Loucy (cell line): ENCODE results near the gene IFNLR1.

Experiments used
- CTCF ChIP-seq: fragments of 200-600 bp; sonication (generic); conservative IDR thresholded peaks from 2 replicates; pipeline ENCODE4 v1.5.1; 2014; ENCODE audit warnings: mild to moderate bottlenecking, antibody characterized with exemption, low read length
- EZH2phosphoT487 ChIP-seq: fragments of 200-600 bp; IDR thresholded peaks from 2 replicates; pipeline ENCODE4 v1.6.1; 2018; ENCODE audit warnings: antibody characterized with exemption, mild to moderate bottlenecking, moderate library complexity, borderline replicate concordance

DNA sequence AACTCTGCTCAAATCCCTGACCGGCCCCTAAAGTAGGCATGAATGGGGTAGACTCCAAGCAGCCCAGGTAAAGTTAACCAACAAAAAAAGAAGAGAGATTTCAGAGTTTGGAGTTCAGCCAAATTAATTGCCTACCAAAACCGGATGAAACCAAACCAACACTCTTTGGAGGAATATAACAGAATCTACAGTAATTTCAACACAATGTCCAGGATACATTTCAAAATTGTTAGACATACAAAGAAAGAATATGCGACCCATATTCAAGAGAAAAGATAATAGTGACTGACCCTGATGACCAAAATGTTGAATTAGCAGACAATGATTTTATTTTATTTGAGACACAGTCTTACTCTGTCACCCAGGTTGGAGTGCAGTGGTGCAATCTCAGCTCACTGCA is 56.7 kb downstream of the IFNLR1 start:
- no peak for TF ChIP-seq EZH2phosphoT487
- no peak for TF ChIP-seq CTCF
